Kidney (tissue), 14 donors: ENCODE measurements around the gene HPSE2. TPM values are rescaled to one million over a fixed set of nuclear protein-coding genes. Genes with fewer than 3 reads are reported as not detected.

ENCODE experiments used
- DNase-seq, 5 donors: peaks; one replicate each; pipeline ENCODE4 v3.0.0-alpha.2; 2013 to 2020
- FAIRE-seq: peaks from 2 replicates; lab custom pipeline; 2012; peaks lifted over from hg19 to GRCh38; lab: Jason Lieb, UNC
- H3K27ac ChIP-seq, 2 donors: one replicate each; pipeline ENCODE4 v1.7.0; 2013; ENCODE audit warnings: low read depth in 2 of 2, low read length in 2 of 2, inconsistent platforms in 1 of 2
- H3K27me3 ChIP-seq: one replicate; pipeline ENCODE4 v1.7.1; 2013; ENCODE audit warnings: low read length, inconsistent platforms; ENCODE audit not compliant: control insufficient read depth, insufficient read depth
- H3K36me3 ChIP-seq, 3 donors: one replicate each; pipeline versions ENCODE4 v1.7.0 to v1.7.1; 2013; ENCODE audit warnings: low read length in 3 of 3, control low read depth in 1 of 3, inconsistent platforms in 1 of 3; ENCODE audit not compliant: insufficient read depth in 3 of 3, control insufficient read depth in 2 of 3
- H3K4me1 ChIP-seq, 3 donors: one replicate each; pipeline versions ENCODE4 v1.7.0 to v1.7.1; 2013; ENCODE audit warnings: low read length in 3 of 3, inconsistent platforms in 1 of 3, low read depth in 1 of 3; ENCODE audit not compliant: control insufficient read depth in 2 of 3, insufficient read depth in 2 of 3
- H3K4me3 ChIP-seq, 3 donors: one replicate each; pipeline versions ENCODE4 v1.7.0 to v1.8.1; 2013; ENCODE audit warnings: low read length in 3 of 3, control low read depth in 1 of 3, inconsistent platforms in 1 of 3
- H3K9ac ChIP-seq, 3 donors: one replicate each; pipeline versions ENCODE4 v1.7.0 to v1.7.1; 2013; ENCODE audit warnings: low read length in 3 of 3, control low read depth in 1 of 3, inconsistent platforms in 1 of 3
- H3K9me3 ChIP-seq, 3 donors: one replicate each; pipeline versions ENCODE4 v1.7.0 to v1.7.1; 2013; ENCODE audit warnings: low read length in 3 of 3, control low read depth in 1 of 3, inconsistent platforms in 1 of 3; ENCODE audit not compliant: control insufficient read depth in 2 of 3, insufficient read depth in 1 of 3
- intact Hi-C: fragments of 100-400 bp; cut with DNase I; formaldehyde crosslinking; loops from one replicate; pipeline ENCODE4 v1.11.1; 2022
- polyA plus RNA-seq: library from polyadenylated mRNA; stranded (reverse); fragments of 350-450 nt; fragmentation: Illumina TruSeq; extraction: RNeasy Lipid Tissue Mini Kit (QIAGEN cat#74804); gene quantifications from one replicate; pipeline ENCODE4 v1.2.3, GENCODE V29; 2014; ENCODE audit warnings: low read depth, low replicate concordance; ENCODE audit not compliant: insufficient read depth
- total RNA-seq: library from RNA; stranded (reverse); fragmentation: NEBNext Ultra II Directional; extraction: Animal tissue kit (Norgen Biotek cat#: 25700); gene quantifications from one replicate; pipeline ENCODE4 v1.2.1, GENCODE V29; 2021
- TF ChIP-seq, protein P1 (sequence below): IDR thresholded peaks from 3 replicates; pipeline ENCODE4 v1.5.1; 2012; ENCODE audit warnings: mild to moderate bottlenecking, moderate library complexity, borderline replicate concordance; ENCODE audit not compliant: insufficient read depth; ENCODE audit errors: extremely low read depth
- donor health status: control.
- donor health status: control.
- donor health status: control.
- donor health status: control.
- donor health status: control.
- donor health status: DM: yes; HTN: yes; CAD: no.
- donor health status: Normal renal cell carcinoma (clear cell type).

The HPSE2 gene
- total and polyA plus RNA-seq, 2 donors from 2014 or later, result 1.4 to 3.0 TPM

DNA sequence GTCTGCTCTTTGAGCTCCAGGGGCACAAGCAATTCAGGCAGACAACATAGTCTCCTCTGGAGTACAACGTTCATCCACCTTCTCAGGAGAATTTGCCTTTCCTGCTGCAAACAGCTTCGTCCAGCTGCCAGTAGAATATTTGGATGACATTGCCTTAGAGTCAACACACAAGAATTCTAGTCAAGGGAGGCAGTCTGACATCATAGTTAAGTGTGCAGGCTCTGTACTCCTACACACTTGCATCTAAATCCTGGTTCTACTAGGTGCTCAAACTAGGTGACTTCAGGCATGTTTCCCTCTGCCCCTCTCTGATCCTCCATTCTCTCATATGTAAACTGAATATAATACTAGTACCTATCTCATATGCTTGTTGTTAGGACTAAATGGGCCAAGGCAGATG, 314.8 kb downstream of the HPSE2 start:
- Histone ChIP-seq H3K27me3 (no peaks in the 10 kb centered on the region), H3K9me3 (no peaks in the 10 kb centered on the region), H3K36me3 (no peaks in the 10 kb centered on the region), H3K27ac (no peak overlapping the region), H3K4me1 (no peaks in the 10 kb centered on the region), H3K9ac (no peak overlapping the region), H3K4me3 (no peak overlapping the region)
- intact Hi-C loops, result no loop called here
- TF ChIP-seq, protein P1, sequence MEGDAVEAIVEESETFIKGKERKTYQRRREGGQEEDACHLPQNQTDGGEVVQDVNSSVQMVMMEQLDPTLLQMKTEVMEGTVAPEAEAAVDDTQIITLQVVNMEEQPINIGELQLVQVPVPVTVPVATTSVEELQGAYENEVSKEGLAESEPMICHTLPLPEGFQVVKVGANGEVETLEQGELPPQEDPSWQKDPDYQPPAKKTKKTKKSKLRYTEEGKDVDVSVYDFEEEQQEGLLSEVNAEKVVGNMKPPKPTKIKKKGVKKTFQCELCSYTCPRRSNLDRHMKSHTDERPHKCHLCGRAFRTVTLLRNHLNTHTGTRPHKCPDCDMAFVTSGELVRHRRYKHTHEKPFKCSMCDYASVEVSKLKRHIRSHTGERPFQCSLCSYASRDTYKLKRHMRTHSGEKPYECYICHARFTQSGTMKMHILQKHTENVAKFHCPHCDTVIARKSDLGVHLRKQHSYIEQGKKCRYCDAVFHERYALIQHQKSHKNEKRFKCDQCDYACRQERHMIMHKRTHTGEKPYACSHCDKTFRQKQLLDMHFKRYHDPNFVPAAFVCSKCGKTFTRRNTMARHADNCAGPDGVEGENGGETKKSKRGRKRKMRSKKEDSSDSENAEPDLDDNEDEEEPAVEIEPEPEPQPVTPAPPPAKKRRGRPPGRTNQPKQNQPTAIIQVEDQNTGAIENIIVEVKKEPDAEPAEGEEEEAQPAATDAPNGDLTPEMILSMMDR, result no peak
- DNase-seq (peak in 2 of 5 donors; percentile 21 to 62), FAIRE-seq (no peak)

DNA sequence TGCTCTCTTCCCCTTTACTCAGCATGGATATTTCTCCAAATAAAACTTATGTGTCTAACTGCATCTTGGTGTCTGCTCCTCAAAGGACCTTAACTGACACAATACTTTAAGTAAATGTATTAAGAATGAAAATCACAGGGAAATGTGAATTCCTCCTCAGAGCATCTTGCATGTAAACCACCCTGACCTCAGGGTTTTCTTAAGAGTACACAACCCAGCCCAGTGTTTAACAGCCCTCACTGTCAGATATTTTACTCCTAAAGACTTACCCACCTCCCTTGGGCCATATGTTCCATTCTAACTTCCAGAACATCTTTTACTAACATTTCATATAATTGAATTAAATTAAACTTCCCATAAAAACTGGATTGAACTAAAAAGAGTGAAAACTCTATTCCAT, 315.3 kb downstream of the HPSE2 start:
- TF ChIP-seq, protein P1, result no peak
- no peaks in the 10 kb centered on the region for H3K9me3 ChIP-seq
- intact Hi-C loops, result no loop called here
- H3K27ac ChIP-seq, result no peak overlapping the region
- H3K4me3 ChIP-seq, result no peak overlapping the region
- no peaks in the 10 kb centered on the region for H3K36me3 ChIP-seq
- H3K9ac ChIP-seq, result no peak overlapping the region
- no peak for FAIRE-seq
- no peaks in the 10 kb centered on the region for H3K27me3 ChIP-seq
- no peak for DNase-seq
- H3K4me1 ChIP-seq, result no peaks in the 10 kb centered on the region

DNA sequence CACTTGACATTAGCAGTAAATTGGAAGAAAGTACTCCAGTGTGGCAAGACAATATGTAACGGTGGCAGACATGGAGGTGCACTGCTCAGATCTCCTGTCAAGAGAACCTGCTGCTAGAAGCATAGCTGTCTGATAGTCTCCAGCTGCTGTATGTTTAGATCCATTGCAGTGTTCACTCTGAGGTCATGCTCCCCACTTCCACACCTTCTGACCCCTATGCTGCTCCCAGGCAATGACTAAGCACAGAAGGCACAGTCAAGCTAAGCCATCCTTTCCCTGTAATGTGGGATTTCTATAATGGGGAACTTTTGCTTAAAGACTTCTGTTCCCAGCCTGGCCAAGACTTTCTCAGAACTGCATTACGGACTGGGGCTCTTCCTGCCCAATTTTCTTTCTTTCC, 315.8 kb downstream of the HPSE2 start:
- no peaks in the 10 kb centered on the region for H3K4me1 ChIP-seq
- no peak overlapping the region for H3K27ac ChIP-seq
- H3K36me3 ChIP-seq, result no peaks in the 10 kb centered on the region
- no peak overlapping the region for H3K4me3 ChIP-seq
- FAIRE-seq (no peak), DNase-seq (peak in 1 of 5 donors; percentile 18)
- H3K9ac ChIP-seq, result no peak overlapping the region
- H3K9me3 ChIP-seq, result no peaks in the 10 kb centered on the region
- TF ChIP-seq, protein P1, result no peak
- intact Hi-C loops, result no loop called here
- H3K27me3 ChIP-seq, result no peaks in the 10 kb centered on the region

DNA sequence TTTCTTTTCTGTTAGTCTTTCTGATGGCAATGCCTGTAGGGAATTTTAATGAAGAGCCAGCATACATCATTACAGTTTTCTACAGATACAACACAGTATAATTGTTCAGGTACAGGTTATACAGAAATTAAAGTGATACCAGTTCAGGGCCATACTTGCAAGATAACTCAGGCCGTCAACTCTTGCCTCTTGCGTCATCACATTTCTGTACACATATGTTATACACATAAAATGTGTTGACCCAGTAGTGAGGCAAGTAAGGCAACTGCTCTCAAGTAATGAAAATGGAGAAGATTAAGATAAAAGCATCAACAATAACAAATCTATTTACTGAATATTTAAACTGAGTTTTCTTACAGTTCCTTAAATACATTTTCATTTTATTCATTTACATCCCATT, 317.8 kb downstream of the HPSE2 start:
- Histone ChIP-seq H3K9ac (no peak overlapping the region), H3K9me3 (no peaks in the 10 kb centered on the region), H3K27me3 (no peaks in the 10 kb centered on the region), H3K36me3 (no peaks in the 10 kb centered on the region), H3K4me1 (no peaks in the 10 kb centered on the region), H3K4me3 (no peak overlapping the region), H3K27ac (no peak overlapping the region)
- intact Hi-C loops, result no loop called here
- DNase-seq (no peak), FAIRE-seq (no peak)
- TF ChIP-seq, protein P1, result no peak
